Gastrocnemius medialis (tissue), 4 donors: ENCODE measurements around the gene AP2B1. TPM values are rescaled to one million over a fixed set of nuclear protein-coding genes. Genes with fewer than 3 reads are reported as not detected.

Experiments used
- ATAC-seq, 2 donors: fragments of 150-250 bp; one replicate each; pipeline ENCODE4 v1.9.1; 2016
- DNase-seq, 2 donors: peaks; one replicate each; pipeline ENCODE4 v3.0.0-alpha.2; 2019
- H3K27ac ChIP-seq, 4 donors: fragments of 200-600 bp; sonication (generic); 1 replicate in 1 of 4; 2 replicates in 3 of 4; pipeline ENCODE4 v1.5.1; 2016 to 2018; ENCODE audit warnings: mild to moderate bottlenecking in 2 of 4, moderate library complexity in 1 of 4
- H3K27me3 ChIP-seq, 3 donors: fragments of 200-600 bp; sonication (generic) in 2 of 3; 1 replicate in 1 of 3; 2 replicates in 2 of 3; pipeline versions ENCODE4 v1.5.1 to v1.6.0; 2016 to 2019; ENCODE audit warnings: mild to moderate bottlenecking in 1 of 3, moderate library complexity in 1 of 3
- H3K36me3 ChIP-seq, 2 donors: fragments of 200-600 bp; sonication (generic) in 1 of 2; one replicate each; pipeline ENCODE4 v1.5.1; 2017 to 2018
- H3K4me1 ChIP-seq, 2 donors: fragments of 200-600 bp; sonication (generic) in 1 of 2; one replicate each; pipeline ENCODE4 v1.5.1; 2016 to 2017; ENCODE audit warnings: mild to moderate bottlenecking in 2 of 2
- H3K4me3 ChIP-seq, 4 donors: fragments of 200-600 bp; sonication (generic) in 3 of 4; 1 replicate in 1 of 4; 2 replicates in 3 of 4; pipeline ENCODE4 v1.5.1; 2016 to 2019; ENCODE audit warnings: mild to moderate bottlenecking in 2 of 4
- H3K9me3 ChIP-seq, 3 donors: fragments of 200-600 bp; sonication (generic) in 2 of 3; 1 replicate in 1 of 3; 2 replicates in 2 of 3; pipeline ENCODE4 v1.5.1; 2016 to 2019
- POLR2A ChIP-seq, 2 donors: fragments of 450-650 bp; IDR thresholded peaks; one replicate each; pipeline ENCODE4 v1.6.1; 2017; ENCODE audit warnings: antibody characterized with exemption in 2 of 2, mild to moderate bottlenecking in 2 of 2, moderate library complexity in 2 of 2
- in situ Hi-C, 4 donors: fragments of 200-750 bp; cut with MboI; loops; one replicate each; pipeline versions ENCODE4 v1.15.0 to v1.8.0; 2017; ENCODE audit warnings: low sequenced_read_pairs in 4 of 4
- intact Hi-C: fragments of 100-400 bp; cut with DNase I; formaldehyde crosslinking; loops from one replicate; pipeline ENCODE4 v1.15.1; 2023; ENCODE audit warnings: low total_unique reads
- total RNA-seq, 4 donors: library from RNA; depleted of rRNA; stranded (reverse); fragments of >200 nt; gene quantifications; one replicate each; pipeline versions ENCODE4 v1.1.0 to v1.2.3, GENCODE V29; 2016
- TF ChIP-seq, protein P1 (sequence below), 5 experiments: fragments of 450-650 bp in 3 of 5; fragments of 200-600 bp in 2 of 5; sonication (generic) in 2 of 5; IDR thresholded peaks in 4 of 5; conservative IDR thresholded peaks in 1 of 5; 1 replicate in 4 of 5; 2 replicates in 1 of 5; pipeline ENCODE4 v1.5.1; 2016 to 2019; ENCODE audit warnings: antibody characterized with exemption in 5 of 5, mild to moderate bottlenecking in 3 of 5, moderate library complexity in 3 of 5

AP2B1 gene
- total RNA-seq, 4 donors from 2014 or later: 31.3 to 48.7 (median 38.1) TPM

- ATAC-seq (no peak), DNase-seq (no peak)
- H3K27ac ChIP-seq: no peak overlapping the region
- peaks cover 0 to 5% of the 10 kb centered on the region in 2 donors for H3K4me1 ChIP-seq
- H3K36me3 ChIP-seq: no peaks in the 10 kb centered on the region
- H3K4me3 ChIP-seq: no peak overlapping the region
- H3K27me3 ChIP-seq: peaks cover 0 to 4% (median 3%) of the 10 kb centered on the region in 3 donors
- TF ChIP-seq, protein P1, sequence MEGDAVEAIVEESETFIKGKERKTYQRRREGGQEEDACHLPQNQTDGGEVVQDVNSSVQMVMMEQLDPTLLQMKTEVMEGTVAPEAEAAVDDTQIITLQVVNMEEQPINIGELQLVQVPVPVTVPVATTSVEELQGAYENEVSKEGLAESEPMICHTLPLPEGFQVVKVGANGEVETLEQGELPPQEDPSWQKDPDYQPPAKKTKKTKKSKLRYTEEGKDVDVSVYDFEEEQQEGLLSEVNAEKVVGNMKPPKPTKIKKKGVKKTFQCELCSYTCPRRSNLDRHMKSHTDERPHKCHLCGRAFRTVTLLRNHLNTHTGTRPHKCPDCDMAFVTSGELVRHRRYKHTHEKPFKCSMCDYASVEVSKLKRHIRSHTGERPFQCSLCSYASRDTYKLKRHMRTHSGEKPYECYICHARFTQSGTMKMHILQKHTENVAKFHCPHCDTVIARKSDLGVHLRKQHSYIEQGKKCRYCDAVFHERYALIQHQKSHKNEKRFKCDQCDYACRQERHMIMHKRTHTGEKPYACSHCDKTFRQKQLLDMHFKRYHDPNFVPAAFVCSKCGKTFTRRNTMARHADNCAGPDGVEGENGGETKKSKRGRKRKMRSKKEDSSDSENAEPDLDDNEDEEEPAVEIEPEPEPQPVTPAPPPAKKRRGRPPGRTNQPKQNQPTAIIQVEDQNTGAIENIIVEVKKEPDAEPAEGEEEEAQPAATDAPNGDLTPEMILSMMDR (IDR thresholded peaks at IDR 0.05 in 4 of 5, conservative IDR thresholded peaks at IDR 0.05 in 1 of 5): no peak
- TF ChIP-seq POLR2A (IDR thresholded peaks at IDR 0.05): no peak
- H3K9me3 ChIP-seq: no peaks in the 10 kb centered on the region
- in situ Hi-C loops: loop anchor here in 3 of 4 donors (10.0 to 25.0 kb wide), 4 partner anchors 75 to 578 kb away; no protein-coding TSS in a partner anchor
- intact Hi-C loops: no loop called here
Measured at GRCh38 chr17:35740216-35740615, 153.1 kb downstream of the AP2B1 start.

GRCh38 chr17:35740997-35741931, 154.1 kb downstream of the AP2B1 start:
- TF ChIP-seq, protein P1 (IDR thresholded peaks at IDR 0.05 in 4 of 5, conservative IDR thresholded peaks at IDR 0.05 in 1 of 5): no peak
- no peak for TF ChIP-seq POLR2A (IDR thresholded peaks at IDR 0.05)
- H3K27me3 ChIP-seq: peaks cover 0 to 4% (median 3%) of the 10 kb centered on the region in 3 donors
- no peak overlapping the region for H3K27ac ChIP-seq
- intact Hi-C loops (no loop called here), in situ Hi-C loops (loop anchor here in 3 of 4 donors (10.0 to 25.0 kb wide), 4 partner anchors 76 to 579 kb away; no protein-coding TSS in a partner anchor)
- peaks cover 0 to 5% of the 10 kb centered on the region in 2 donors for H3K4me1 ChIP-seq
- H3K9me3 ChIP-seq: no peaks in the 10 kb centered on the region
- H3K36me3 ChIP-seq: no peaks in the 10 kb centered on the region
- H3K4me3 ChIP-seq: peak overlapping the region; percentile 14 to 43 (median 40)
- ATAC-seq: peak; percentile 45 to 46
- no peak for DNase-seq

DNA sequence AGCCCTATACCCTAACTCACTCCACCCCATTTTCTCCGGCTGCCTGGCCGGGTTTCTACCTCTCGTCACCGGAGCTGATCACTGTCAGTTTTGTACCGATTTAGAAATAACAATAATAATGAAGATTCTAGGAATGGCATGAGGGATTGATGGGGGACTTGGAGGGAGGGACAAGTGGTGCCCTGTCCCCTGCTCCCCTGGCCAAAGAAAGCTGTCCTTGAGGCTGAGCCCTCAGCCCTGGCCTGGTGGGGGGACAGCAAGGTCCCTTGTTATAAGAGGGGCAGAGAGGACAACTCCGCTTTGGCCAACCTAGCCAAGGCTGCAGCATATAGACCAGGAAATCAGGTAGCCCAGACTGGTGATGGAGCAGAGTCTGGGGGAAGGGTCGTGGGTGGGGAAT, 155.4 kb downstream of the AP2B1 start:
- Histone ChIP-seq H3K4me1 (peaks cover 0 to 5% of the 10 kb centered on the region in 2 donors), H3K4me3 (no peak overlapping the region), H3K27ac (no peak overlapping the region), H3K36me3 (no peaks in the 10 kb centered on the region), H3K9me3 (no peaks in the 10 kb centered on the region), H3K27me3 (peaks cover 0 to 4% (median 3%) of the 10 kb centered on the region in 3 donors)
- no peak for TF ChIP-seq POLR2A (IDR thresholded peaks at IDR 0.05)
- TF ChIP-seq, protein P1 (IDR thresholded peaks at IDR 0.05 in 4 of 5, conservative IDR thresholded peaks at IDR 0.05 in 1 of 5): no peak
- no peak for ATAC-seq
- no peak for DNase-seq
- in situ Hi-C loops: loop anchor here in 3 of 4 donors (10.0 to 25.0 kb wide), 4 partner anchors 78 to 580 kb away; no protein-coding TSS in a partner anchor
- intact Hi-C loops: no loop called here

GRCh38 chr17:35742896-35743477, 155.9 kb downstream of the AP2B1 start:
- in situ Hi-C loops (loop anchor here in 3 of 4 donors (10.0 to 25.0 kb wide), 4 partner anchors 78 to 581 kb away; no protein-coding TSS in a partner anchor), intact Hi-C loops (no loop called here)
- Histone ChIP-seq H3K36me3 (no peaks in the 10 kb centered on the region), H3K9me3 (no peaks in the 10 kb centered on the region), H3K4me3 (no peak overlapping the region), H3K4me1 (peaks cover 5 to 9% of the 10 kb centered on the region in 2 donors), H3K27ac (no peak overlapping the region), H3K27me3 (peaks cover 0 to 4% (median 3%) of the 10 kb centered on the region in 3 donors)
- ATAC-seq: no peak
- no peak for TF ChIP-seq POLR2A (IDR thresholded peaks at IDR 0.05)
- TF ChIP-seq, protein P1 (IDR thresholded peaks at IDR 0.05 in 4 of 5, conservative IDR thresholded peaks at IDR 0.05 in 1 of 5): no peak
- no peak for DNase-seq
